Keratinocyte (primary cell): ENCODE results near the gene KRTAP25-1. TPM values are rescaled to one million over a fixed set of nuclear protein-coding genes. Genes with fewer than 3 reads are reported as not detected.

Experiments used
- DNase-seq: peaks from one replicate; pipeline ENCODE4 v3.0.0-alpha.2; 2011; ENCODE audit warnings: low read depth, missing footprints, low spot score
- FAIRE-seq: peaks from 2 replicates; lab custom pipeline; 2011; peaks lifted over from hg19 to GRCh38; lab: Jason Lieb, UNC
- H2AFZ ChIP-seq: 2 replicates; pipeline ENCODE4 v1.6.0; 2012; ENCODE audit warnings: low read length, control low read depth, inconsistent platforms; ENCODE audit not compliant: control insufficient read depth
- H3K27ac ChIP-seq: 2 replicates; pipeline ENCODE4 v1.5.1; 2011; ENCODE audit warnings: low read length; ENCODE audit not compliant: control insufficient read depth, insufficient read depth
- H3K27me3 ChIP-seq: 3 replicates; pipeline ENCODE4 v1.6.0; 2011; ENCODE audit warnings: low read length; ENCODE audit not compliant: control insufficient read depth, insufficient read depth; ENCODE audit errors: extremely low read depth
- H3K36me3 ChIP-seq, 2 experiments: 2 replicates in 1 of 2; 3 replicates in 1 of 2; pipeline ENCODE4 v1.5.1; 2011; ENCODE audit warnings: low read length in 2 of 2, mild to moderate bottlenecking in 1 of 2; ENCODE audit not compliant: control insufficient read depth in 2 of 2, insufficient read depth in 2 of 2; ENCODE audit errors: extremely low read depth in 1 of 2
- H3K4me1 ChIP-seq: 3 replicates; pipeline ENCODE4 v1.5.1; 2011; ENCODE audit warnings: low read length; ENCODE audit not compliant: control insufficient read depth, insufficient read depth; ENCODE audit errors: extremely low read depth
- H3K4me2 ChIP-seq: 3 replicates; pipeline ENCODE4 v1.6.0; 2011; ENCODE audit warnings: low read depth, low read length; ENCODE audit not compliant: control insufficient read depth, insufficient read depth; ENCODE audit errors: extremely low read depth
- H3K4me3 ChIP-seq, 3 experiments: fragments of 200-600 bp in 1 of 3; sonication (generic) in 1 of 3; 2 replicates in 2 of 3; 3 replicates in 1 of 3; pipeline ENCODE4 v1.5.1; 2011 to 2016; ENCODE audit warnings: low read length in 3 of 3, mild to moderate bottlenecking in 3 of 3, control low read depth in 2 of 3, inconsistent platforms in 1 of 3, low read depth in 1 of 3, mixed read lengths in 1 of 3, mixed run types in 1 of 3, moderate library complexity in 1 of 3; ENCODE audit not compliant: control insufficient read depth in 2 of 3, insufficient read depth in 2 of 3; ENCODE audit errors: extremely low read depth in 1 of 3
- H3K79me2 ChIP-seq: 2 replicates; pipeline ENCODE4 v1.6.0; 2012; ENCODE audit warnings: low read length; ENCODE audit not compliant: control insufficient read depth, insufficient read depth
- H3K9ac ChIP-seq: 3 replicates; pipeline ENCODE4 v1.6.0; 2011; ENCODE audit warnings: low read length; ENCODE audit not compliant: control insufficient read depth, insufficient read depth; ENCODE audit errors: extremely low read depth
- H3K9me1 ChIP-seq: 3 replicates; pipeline ENCODE4 v1.6.0; 2011; ENCODE audit warnings: low read length; ENCODE audit not compliant: control insufficient read depth, insufficient read depth; ENCODE audit errors: extremely low read depth
- H3K9me3 ChIP-seq: 2 replicates; pipeline ENCODE4 v1.5.1; 2012; ENCODE audit warnings: low read depth, low read length; ENCODE audit not compliant: control insufficient read depth
- H4K20me1 ChIP-seq: 3 replicates; pipeline ENCODE4 v1.6.0; 2011; ENCODE audit warnings: low read length; ENCODE audit not compliant: control insufficient read depth, insufficient read depth; ENCODE audit errors: extremely low read depth
- EZH2 ChIP-seq: IDR thresholded peaks from one replicate; pipeline ENCODE4 v1.6.1; 2012; ENCODE audit warnings: inconsistent platforms, mild to moderate bottlenecking, low read length, moderate library complexity
- dilution Hi-C: fragments of 300-500 bp; cut with MboI; formaldehyde crosslinking; loops from one replicate; pipeline ENCODE4 v1.7.0; 2020; ENCODE audit warnings: low sequenced_read_pairs; ENCODE audit not compliant: extremely low pct_ligation_motif_present
- polyA plus RNA-seq, 5 experiments: library from polyadenylated mRNA; depleted of rRNA in 3 of 5; stranded (reverse) in 3 of 5; stranded (forward) in 1 of 5; unstranded in 1 of 5; fragments of >200 nt; gene quantifications; 1 replicate in 1 of 5; 2 replicates in 3 of 5; 3 replicates in 1 of 5; pipeline versions ENCODE4 v1.2.1 to v1.2.3, GENCODE V29; 2011 to 2012; ENCODE audit warnings: missing spikeins in 2 of 5, low read depth in 1 of 5, low replicate concordance in 1 of 5
- TF ChIP-seq, protein P1 (sequence below), 3 experiments: IDR thresholded peaks in 1 of 3; conservative IDR thresholded peaks in 1 of 3; optimal IDR thresholded peaks in 1 of 3; 2 replicates in 2 of 3; 3 replicates in 1 of 3; pipeline versions ENCODE3 to v1.5.1; 2011; ENCODE audit warnings: low read length in 3 of 3, mild to moderate bottlenecking in 3 of 3, moderate library complexity in 2 of 3, control low read depth in 1 of 3, inconsistent platforms in 1 of 3; ENCODE audit not compliant: insufficient read depth in 2 of 3; ENCODE audit errors: extremely low read depth in 1 of 3

Gene KRTAP25-1
- polyA plus RNA-seq, 1 donor (not counting 4 experiments of a cell fraction or from before 2014, with no cell fraction given): not detected

DNA sequence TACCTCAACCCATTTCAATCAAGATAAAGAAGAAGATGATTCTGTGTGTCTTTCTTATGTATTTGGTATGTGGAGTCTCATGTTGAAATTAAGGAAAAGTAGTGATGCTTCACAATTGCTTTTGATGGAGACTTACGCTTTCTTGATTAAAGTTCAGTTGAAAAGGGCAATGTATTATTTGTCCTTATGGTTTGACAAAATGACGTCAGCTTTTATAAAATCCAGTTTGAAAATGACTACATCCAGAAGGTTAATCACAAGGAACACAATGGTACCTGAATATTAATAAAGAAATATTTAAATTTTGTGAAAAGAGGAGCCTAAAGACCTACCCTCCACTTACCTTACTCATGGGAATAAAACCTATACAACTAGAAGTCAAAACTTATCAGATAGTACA is 26.4 kb upstream of the KRTAP25-1 start:
- H4K20me1 ChIP-seq: no peaks in the 10 kb centered on the region

GRCh38 chr21:30306884-30307283 is 17.6 kb upstream of the KRTAP25-1 start:
- H3K4me3 ChIP-seq: no peak overlapping the region
- no peaks in the 10 kb centered on the region for H3K9me1 ChIP-seq
- H3K9ac ChIP-seq: no peak overlapping the region
- H3K4me2 ChIP-seq: no peak overlapping the region
- no peak for DNase-seq
- dilution Hi-C loops: no loop called here
- no peak overlapping the region for H2AFZ ChIP-seq
- TF ChIP-seq EZH2: no peak
- TF ChIP-seq, protein P1, sequence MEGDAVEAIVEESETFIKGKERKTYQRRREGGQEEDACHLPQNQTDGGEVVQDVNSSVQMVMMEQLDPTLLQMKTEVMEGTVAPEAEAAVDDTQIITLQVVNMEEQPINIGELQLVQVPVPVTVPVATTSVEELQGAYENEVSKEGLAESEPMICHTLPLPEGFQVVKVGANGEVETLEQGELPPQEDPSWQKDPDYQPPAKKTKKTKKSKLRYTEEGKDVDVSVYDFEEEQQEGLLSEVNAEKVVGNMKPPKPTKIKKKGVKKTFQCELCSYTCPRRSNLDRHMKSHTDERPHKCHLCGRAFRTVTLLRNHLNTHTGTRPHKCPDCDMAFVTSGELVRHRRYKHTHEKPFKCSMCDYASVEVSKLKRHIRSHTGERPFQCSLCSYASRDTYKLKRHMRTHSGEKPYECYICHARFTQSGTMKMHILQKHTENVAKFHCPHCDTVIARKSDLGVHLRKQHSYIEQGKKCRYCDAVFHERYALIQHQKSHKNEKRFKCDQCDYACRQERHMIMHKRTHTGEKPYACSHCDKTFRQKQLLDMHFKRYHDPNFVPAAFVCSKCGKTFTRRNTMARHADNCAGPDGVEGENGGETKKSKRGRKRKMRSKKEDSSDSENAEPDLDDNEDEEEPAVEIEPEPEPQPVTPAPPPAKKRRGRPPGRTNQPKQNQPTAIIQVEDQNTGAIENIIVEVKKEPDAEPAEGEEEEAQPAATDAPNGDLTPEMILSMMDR (optimal IDR thresholded peaks at IDR 0.05 in 1 of 3, IDR thresholded peaks at IDR 0.05 in 1 of 3, conservative IDR thresholded peaks at IDR 0.05 in 1 of 3; ENCODE audit: extremely low read depth in 1 of 3, insufficient read depth in 2 of 3, low read length in 3 of 3): no peak
- H3K36me3 ChIP-seq: no peaks in the 10 kb centered on the region
- no peaks in the 10 kb centered on the region for H4K20me1 ChIP-seq
- no peaks in the 10 kb centered on the region for H3K9me3 ChIP-seq
- no peaks in the 10 kb centered on the region for H3K27me3 ChIP-seq
- FAIRE-seq: no peak
- no peak overlapping the region for H3K27ac ChIP-seq
- H3K4me1 ChIP-seq: no peaks in the 10 kb centered on the region
- H3K79me2 ChIP-seq: no peaks in the 10 kb centered on the region

More for the DNA sequence above, 26.4 kb upstream of the KRTAP25-1 start:
- no peaks in the 10 kb centered on the region for H3K4me1 ChIP-seq
- dilution Hi-C loops: no loop called here
- no peaks in the 10 kb centered on the region for H3K79me2 ChIP-seq
- H3K9me1 ChIP-seq: no peaks in the 10 kb centered on the region
- H3K27me3 ChIP-seq: peaks cover 3% of the 10 kb centered on the region
- H3K36me3 ChIP-seq: no peaks in the 10 kb centered on the region
- H3K27ac ChIP-seq: no peak overlapping the region
- no peak overlapping the region for H2AFZ ChIP-seq
- H3K9me3 ChIP-seq: no peaks in the 10 kb centered on the region
- DNase-seq (no peak), FAIRE-seq (no peak)
- no peak for TF ChIP-seq EZH2
- TF ChIP-seq, protein P1 (optimal IDR thresholded peaks at IDR 0.05 in 1 of 3, IDR thresholded peaks at IDR 0.05 in 1 of 3, conservative IDR thresholded peaks at IDR 0.05 in 1 of 3; ENCODE audit: extremely low read depth in 1 of 3, insufficient read depth in 2 of 3, low read length in 3 of 3): no peak
- no peak overlapping the region for H3K4me2 ChIP-seq
- H3K9ac ChIP-seq: no peak overlapping the region
- H3K4me3 ChIP-seq: no peak overlapping the region
